ACC112 (cell line): ENCODE measurements around the gene GALNTL6.

Experiments used
- H2AFZ ChIP-seq: fragments of 200-600 bp; sonication (generic); one replicate; pipeline ENCODE4 v1.6.0; 2017; ENCODE audit warnings: antibody characterized with exemption, low read length; ENCODE audit not compliant: unreplicated experiment
- H3K27ac ChIP-seq: fragments of 200-600 bp; sonication (generic); 2 replicates; pipeline ENCODE4 v1.5.1; 2014; ENCODE audit warnings: low read depth, mild to moderate bottlenecking, antibody characterized with exemption, low read length, moderate library complexity
- H3K27me3 ChIP-seq: fragments of 200-600 bp; sonication (generic); 2 replicates; pipeline ENCODE4 v1.6.1; 2014; ENCODE audit warnings: mild to moderate bottlenecking, antibody characterized with exemption, low read length, moderate library complexity, mixed read lengths; ENCODE audit not compliant: insufficient read depth
- H3K36me3 ChIP-seq: fragments of 200-600 bp; sonication (generic); 2 replicates; pipeline ENCODE4 v1.6.1; 2016; ENCODE audit warnings: mild to moderate bottlenecking, antibody characterized with exemption, low read length, moderate library complexity, mixed read lengths; ENCODE audit not compliant: insufficient read depth
- H3K4me1 ChIP-seq: fragments of 200-600 bp; sonication (generic); one replicate; pipeline ENCODE4 v1.6.1; 2016; ENCODE audit warnings: low read length, mixed read lengths; ENCODE audit not compliant: insufficient read depth, unreplicated experiment, control insufficient read depth
- H3K4me3 ChIP-seq: fragments of 200-600 bp; sonication (generic); 2 replicates; pipeline ENCODE4 v1.5.1; 2014; ENCODE audit warnings: mild to moderate bottlenecking, low read depth, low read length
- H3K79me2 ChIP-seq: fragments of 200-600 bp; sonication (generic); one replicate; pipeline ENCODE4 v1.6.0; 2016; ENCODE audit warnings: low read length; ENCODE audit not compliant: control insufficient read depth, unreplicated experiment, insufficient read depth

Gene GALNTL6

DNA sequence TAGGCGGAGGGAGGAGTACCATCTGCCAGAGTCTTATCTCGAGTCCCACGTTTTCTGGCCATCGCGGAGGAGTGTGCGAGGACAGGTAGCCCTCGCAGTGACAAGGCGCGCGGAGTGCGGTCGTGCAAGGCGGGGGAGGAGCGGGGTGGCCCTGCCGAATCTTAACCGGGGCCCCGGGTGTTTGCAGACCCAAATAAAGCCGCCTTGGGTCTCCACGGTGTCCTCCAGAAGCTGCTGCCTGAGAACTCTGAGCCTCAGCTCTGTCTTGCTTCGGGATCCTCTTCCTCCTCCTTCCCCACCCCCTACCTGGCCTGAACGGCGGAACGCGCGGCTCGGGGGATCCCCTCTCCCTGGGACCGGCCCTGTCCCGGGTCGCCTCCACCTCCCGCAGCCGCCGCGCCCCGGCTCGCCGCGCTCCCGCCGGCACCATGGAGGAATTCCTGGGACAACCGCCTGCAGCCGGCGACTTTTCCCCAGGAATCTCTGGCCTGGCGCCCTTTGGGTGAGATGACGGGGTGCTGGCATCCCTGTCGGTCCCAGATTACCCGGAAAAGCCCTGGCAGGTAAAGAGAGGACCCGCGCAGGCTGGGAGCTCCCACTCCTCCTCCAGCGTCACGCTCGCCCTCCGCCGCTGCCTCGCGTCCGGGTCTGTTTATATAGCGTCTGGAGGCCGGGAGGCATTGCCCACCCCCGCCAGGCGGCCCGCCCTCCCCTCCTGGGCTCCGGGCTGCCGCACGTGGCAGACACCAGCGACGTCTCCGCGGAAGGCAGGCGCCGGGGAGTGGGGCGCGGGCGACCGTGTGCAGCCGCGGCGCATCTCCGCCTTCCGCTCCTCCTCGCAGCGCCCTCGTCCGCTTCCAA, at the start of gene GALNTL6:
GALNTL6 (plus strand) TSS at position 740 of the 861 bp plus-strand sequence.
- H3K4me3 ChIP-seq: peak within 1 kb of the TSS; percentile 47; the same call in 1 of the 2 replicates
- H3K36me3 ChIP-seq: no peaks in the 10 kb centered on the region
- H3K27ac ChIP-seq: no peak within 1 kb of the TSS
- H2AFZ ChIP-seq: no peak within 1 kb of the TSS
- no peaks in the 10 kb centered on the region for H3K4me1 ChIP-seq
- H3K79me2 ChIP-seq: no peaks in the 10 kb centered on the region
- H3K27me3 ChIP-seq: peaks cover 31% of the 10 kb centered on the region

DNA sequence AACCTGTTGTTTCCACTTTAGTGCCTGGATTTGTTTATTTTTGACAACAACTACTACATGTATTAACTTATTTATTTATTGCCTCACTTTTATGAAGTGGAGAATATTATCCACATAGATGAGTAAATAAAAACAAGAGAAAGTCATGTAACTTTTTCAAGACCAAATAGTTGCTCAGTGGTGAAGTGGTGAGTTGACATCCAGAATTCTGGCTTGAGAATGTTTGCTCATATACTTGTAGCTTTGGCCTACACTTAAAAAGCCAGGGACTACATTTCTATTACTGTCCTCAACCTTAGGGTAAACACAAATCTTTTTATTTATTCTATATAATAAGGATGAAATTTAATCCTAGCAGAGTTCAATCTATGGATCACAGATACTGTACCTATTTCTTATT, 47.7 kb upstream of the GALNTL6 start:
- no peaks in the 10 kb centered on the region for H3K4me1 ChIP-seq
- H3K36me3 ChIP-seq: no peaks in the 10 kb centered on the region
- H3K79me2 ChIP-seq: no peaks in the 10 kb centered on the region
- no peak overlapping the region for H3K4me3 ChIP-seq
- no peak overlapping the region for H2AFZ ChIP-seq
- H3K27me3 ChIP-seq: no peaks in the 10 kb centered on the region
- H3K27ac ChIP-seq: no peak overlapping the region

DNA sequence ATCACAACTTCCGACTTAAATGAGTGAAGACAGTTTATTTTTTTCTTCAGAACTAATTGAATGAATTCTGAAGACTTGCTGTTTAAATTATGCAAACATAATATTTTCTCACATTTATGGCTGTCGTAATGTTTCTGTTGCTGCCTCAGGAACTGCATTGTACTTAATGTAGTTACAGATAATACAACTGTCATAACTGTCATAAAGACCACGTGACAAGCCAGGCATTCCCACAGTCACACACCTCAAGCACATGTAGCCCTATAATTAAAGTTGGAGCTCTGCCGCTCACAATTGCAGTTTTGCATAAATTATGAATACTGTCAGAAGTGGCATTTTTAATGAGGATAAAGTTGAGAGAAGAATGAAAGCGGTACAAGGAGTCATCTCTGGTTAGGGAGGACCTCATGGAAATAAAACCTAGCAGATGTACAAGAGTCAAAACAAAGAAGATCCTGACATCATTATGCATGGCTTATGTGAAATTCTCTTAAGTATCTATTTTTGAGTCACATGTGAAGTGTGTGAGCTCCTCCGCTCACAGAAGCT, 38.5 kb upstream of the GALNTL6 start:
- no peak overlapping the region for H3K27ac ChIP-seq
- no peaks in the 10 kb centered on the region for H3K27me3 ChIP-seq
- no peak overlapping the region for H3K4me3 ChIP-seq
- no peaks in the 10 kb centered on the region for H3K36me3 ChIP-seq
- no peaks in the 10 kb centered on the region for H3K4me1 ChIP-seq
- no peak overlapping the region for H2AFZ ChIP-seq
- H3K79me2 ChIP-seq: no peaks in the 10 kb centered on the region

DNA sequence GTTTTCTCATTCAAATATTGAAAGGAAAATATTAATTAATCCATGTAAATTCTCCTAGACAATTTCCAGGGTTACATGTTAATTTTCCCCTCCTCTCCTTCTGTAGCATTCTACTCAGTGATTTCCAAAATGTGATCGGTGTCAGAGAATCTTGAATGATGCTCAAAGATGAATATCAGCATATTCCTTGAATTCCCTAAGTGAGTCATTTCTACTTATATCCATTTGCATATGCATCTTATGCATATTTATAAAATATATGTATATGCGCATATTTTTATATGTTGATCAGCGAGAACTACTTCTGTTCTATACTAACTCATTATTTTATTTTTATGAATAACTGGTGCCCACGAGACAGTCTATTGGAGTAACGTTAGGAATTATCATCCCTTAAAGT, 33.9 kb upstream of the GALNTL6 start:
- Histone ChIP-seq H3K4me1 (no peaks in the 10 kb centered on the region), H2AFZ (no peak overlapping the region), H3K36me3 (no peaks in the 10 kb centered on the region), H3K27me3 (no peaks in the 10 kb centered on the region), H3K79me2 (no peaks in the 10 kb centered on the region), H3K4me3 (no peak overlapping the region), H3K27ac (no peak overlapping the region)

DNA sequence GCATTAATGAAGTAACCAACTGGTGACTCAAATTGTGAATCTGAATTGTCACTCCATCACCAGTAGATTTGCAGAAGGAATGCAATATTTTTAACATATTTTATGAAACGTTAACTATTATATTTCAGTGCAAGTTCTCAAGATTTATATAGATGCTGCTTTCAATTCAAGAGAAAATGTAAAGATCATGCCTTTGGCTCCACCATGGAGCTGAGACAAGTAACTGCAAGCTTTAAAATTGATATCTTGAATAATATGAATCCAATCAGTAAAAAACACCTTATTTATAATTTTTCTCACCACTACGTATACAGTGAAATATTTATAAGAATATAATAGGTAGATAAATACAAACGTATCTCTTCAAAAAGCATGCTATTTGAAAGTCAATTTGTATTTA, 27.8 kb upstream of the GALNTL6 start:
- H2AFZ ChIP-seq: no peak overlapping the region
- H3K36me3 ChIP-seq: no peaks in the 10 kb centered on the region
- no peak overlapping the region for H3K4me3 ChIP-seq

DNA sequence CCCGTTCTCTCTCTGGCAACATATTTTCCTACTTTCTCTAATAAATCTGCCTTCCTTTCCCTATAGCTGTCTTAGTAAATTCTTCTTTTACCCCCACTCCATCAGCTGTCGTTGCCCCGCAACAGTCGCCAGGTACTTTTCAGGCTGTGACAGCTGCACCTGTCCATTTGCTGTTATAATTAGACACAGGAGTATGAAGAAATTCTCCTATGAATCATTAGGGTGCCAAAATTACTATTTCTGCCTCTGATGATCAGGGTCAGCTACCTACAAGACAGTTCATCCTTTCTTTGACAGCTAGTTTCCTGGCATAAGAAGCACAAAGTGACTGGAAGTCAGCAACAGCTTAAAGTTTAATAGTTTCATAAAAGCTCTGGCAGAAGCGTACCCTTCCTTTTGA, 19.5 kb upstream of the GALNTL6 start:
- Histone ChIP-seq H2AFZ (no peak overlapping the region), H3K79me2 (no peaks in the 10 kb centered on the region), H3K4me1 (no peaks in the 10 kb centered on the region), H3K36me3 (no peaks in the 10 kb centered on the region), H3K4me3 (no peak overlapping the region), H3K27me3 (no peaks in the 10 kb centered on the region), H3K27ac (no peak overlapping the region)

More for the DNA sequence above, 27.8 kb upstream of the GALNTL6 start:
- no peak overlapping the region for H3K27ac ChIP-seq
- no peaks in the 10 kb centered on the region for H3K27me3 ChIP-seq
- no peaks in the 10 kb centered on the region for H3K79me2 ChIP-seq
- H3K4me1 ChIP-seq: no peaks in the 10 kb centered on the region

DNA sequence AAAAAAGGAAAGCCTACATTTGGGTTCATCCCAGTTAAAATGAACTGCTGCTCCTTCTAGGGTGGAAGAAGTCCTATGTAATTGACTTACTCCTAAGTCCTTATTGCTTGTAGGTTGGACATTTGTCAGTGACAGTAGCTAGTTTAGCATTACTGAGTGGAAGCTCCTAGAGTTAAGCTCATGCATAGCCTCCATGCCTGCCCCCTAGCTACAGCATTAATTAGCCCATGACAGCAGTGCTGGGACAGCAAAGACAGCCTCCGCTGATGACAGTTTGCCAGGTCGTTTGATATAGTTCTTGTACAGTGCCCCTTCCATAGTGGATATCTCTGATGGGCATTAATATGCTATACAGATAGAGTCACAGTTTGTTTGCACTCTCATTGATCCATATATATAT, 18.7 kb upstream of the GALNTL6 start:
- no peaks in the 10 kb centered on the region for H3K79me2 ChIP-seq
- no peak overlapping the region for H2AFZ ChIP-seq
- H3K4me3 ChIP-seq: no peak overlapping the region

DNA sequence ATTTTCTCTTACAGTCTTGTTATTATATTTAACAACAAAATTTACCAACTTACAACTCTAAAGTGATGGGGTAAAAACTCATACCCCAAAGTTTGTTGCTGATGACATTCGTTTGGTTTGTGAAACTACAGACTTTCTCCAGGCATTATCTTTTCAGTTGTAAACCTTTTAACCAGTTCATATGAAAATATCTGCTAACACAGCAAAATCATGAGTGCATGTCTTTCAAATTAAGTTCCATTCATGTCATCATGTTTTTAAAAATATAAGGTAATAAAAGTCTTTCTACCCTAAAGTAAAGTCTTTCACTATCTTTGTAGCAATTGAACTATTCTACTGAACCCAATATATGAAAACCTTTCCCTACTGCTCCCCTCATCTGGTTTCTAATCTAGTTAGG, 3.4 kb upstream of the GALNTL6 start:
- H3K27ac ChIP-seq: no peak overlapping the region

More for the DNA sequence above, 18.7 kb upstream of the GALNTL6 start:
- no peaks in the 10 kb centered on the region for H3K27me3 ChIP-seq
- H3K36me3 ChIP-seq: no peaks in the 10 kb centered on the region
- H3K27ac ChIP-seq: no peak overlapping the region
- no peaks in the 10 kb centered on the region for H3K4me1 ChIP-seq

DNA sequence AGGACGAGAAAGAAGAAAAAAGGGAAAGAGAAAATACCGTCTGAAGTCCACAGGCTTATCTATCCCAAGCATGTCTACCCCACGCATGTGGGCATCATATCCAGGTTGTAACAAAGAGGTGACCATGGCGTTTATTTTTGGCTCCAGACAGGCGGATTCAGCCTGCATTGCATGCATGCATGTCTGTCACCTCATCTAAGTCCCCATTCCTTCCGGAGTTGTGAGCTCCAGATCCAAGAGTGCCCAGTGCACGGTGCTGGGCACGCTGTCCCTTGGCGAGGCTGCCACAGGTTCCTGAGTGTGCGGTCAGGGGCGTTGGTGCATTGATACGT, 905 bp upstream of the GALNTL6 start:
- H3K27me3 ChIP-seq: peaks cover 31% of the 10 kb centered on the region
- no peak overlapping the region for H3K27ac ChIP-seq
- H3K4me1 ChIP-seq: no peaks in the 10 kb centered on the region
- H3K4me3 ChIP-seq: no peak overlapping the region
- no peaks in the 10 kb centered on the region for H3K79me2 ChIP-seq
- H2AFZ ChIP-seq: no peak overlapping the region
- no peaks in the 10 kb centered on the region for H3K36me3 ChIP-seq

More for the DNA sequence above, 3.4 kb upstream of the GALNTL6 start:
- Histone ChIP-seq H3K79me2 (no peaks in the 10 kb centered on the region), H3K27me3 (peaks cover 29% of the 10 kb centered on the region), H3K4me1 (no peaks in the 10 kb centered on the region), H3K36me3 (no peaks in the 10 kb centered on the region), H3K4me3 (no peak overlapping the region), H2AFZ (no peak overlapping the region)

DNA sequence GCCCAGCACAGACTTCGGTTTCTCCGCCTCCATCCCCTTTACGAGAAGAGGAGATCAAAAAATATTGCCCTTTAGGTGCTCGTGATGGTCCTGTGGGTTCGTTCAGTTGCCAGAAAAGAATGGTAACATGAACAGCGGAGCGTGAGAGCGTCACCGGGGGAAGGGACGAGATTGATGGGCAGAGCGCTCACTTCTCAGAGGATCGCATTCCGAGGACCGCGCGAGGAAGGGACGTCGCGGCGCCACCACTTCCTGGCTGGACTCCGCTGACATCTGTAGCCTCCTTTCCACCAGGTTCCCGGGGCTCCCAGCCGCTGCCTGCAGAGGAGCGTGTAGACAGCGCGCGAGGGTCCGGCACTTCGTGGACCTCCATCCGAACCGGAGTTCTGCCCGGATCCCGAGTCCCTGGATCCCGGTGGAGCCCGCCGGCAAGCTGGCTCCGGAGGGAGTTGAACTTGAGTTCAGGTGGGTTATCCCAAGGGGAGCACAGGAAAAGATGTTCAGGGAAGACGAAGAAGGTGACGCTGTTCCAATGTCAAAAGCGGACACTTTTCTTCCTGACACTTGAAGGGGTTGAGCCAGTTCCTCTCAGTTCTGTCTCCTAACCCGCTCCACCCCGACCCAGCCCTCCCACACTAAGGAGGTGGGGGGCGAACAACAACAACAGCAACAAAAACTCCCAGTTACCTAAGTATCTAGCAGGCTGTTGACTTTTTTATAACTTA, 484 bp downstream of the GALNTL6 start:
- no peaks in the 10 kb centered on the region for H3K4me1 ChIP-seq
- H2AFZ ChIP-seq: no peak overlapping the region
- H3K4me3 ChIP-seq: peak overlapping the region; percentile 47; the same call in 1 of the 2 replicates
- peaks cover 31% of the 10 kb centered on the region for H3K27me3 ChIP-seq
- no peaks in the 10 kb centered on the region for H3K79me2 ChIP-seq
- H3K36me3 ChIP-seq: no peaks in the 10 kb centered on the region
- no peak overlapping the region for H3K27ac ChIP-seq
